Duodenal mucosa (tissue), 2 donors: ENCODE data around the gene GIPC2.
A peak's percentile ranks its signal among the peaks of the same experiment; 100 is the strongest.
"Not testable (repeated sequence)": the region's sequence is repeated elsewhere in the genome, so short reads cannot be mapped to it uniquely, and the experiment has no call there.

ENCODE experiments used
- H3K27ac ChIP-seq: one replicate; pipeline ENCODE4 v1.7.0; 2013; ENCODE audit warnings: low read depth, low read length
- H3K27me3 ChIP-seq, 2 donors: one replicate each; pipeline ENCODE4 v1.7.0; 2013; ENCODE audit warnings: low read length in 2 of 2, control low read depth in 1 of 2; ENCODE audit not compliant: insufficient read depth in 2 of 2, control insufficient read depth in 1 of 2
- H3K36me3 ChIP-seq, 2 donors: one replicate each; pipeline ENCODE4 v1.7.0; 2013; ENCODE audit warnings: low read length in 2 of 2, control low read depth in 1 of 2; ENCODE audit not compliant: insufficient read depth in 2 of 2, control insufficient read depth in 1 of 2
- H3K4me1 ChIP-seq, 2 donors: one replicate each; pipeline ENCODE4 v1.7.0; 2013; ENCODE audit warnings: low read length in 2 of 2, control low read depth in 1 of 2; ENCODE audit not compliant: insufficient read depth in 2 of 2, control insufficient read depth in 1 of 2
- H3K4me3 ChIP-seq, 2 donors: one replicate each; pipeline ENCODE4 v1.7.0; 2013; ENCODE audit warnings: low read length in 2 of 2, low read depth in 1 of 2
- H3K9ac ChIP-seq, 2 donors: one replicate each; pipeline ENCODE4 v1.7.0; 2013; ENCODE audit warnings: low read length in 2 of 2, low read depth in 1 of 2
- H3K9me3 ChIP-seq, 2 donors: one replicate each; pipeline ENCODE4 v1.7.0; 2013; ENCODE audit warnings: low read length in 2 of 2, control low read depth in 1 of 2; ENCODE audit not compliant: control insufficient read depth in 1 of 2

The GIPC2 gene

GRCh38 chr1:78061825-78062523 is 16.2 kb downstream of the GIPC2 start:
- H3K9ac ChIP-seq = no peak overlapping the region
- H3K27ac ChIP-seq = no peak overlapping the region

GRCh38 chr1:78064886-78065285 is 19.1 kb downstream of the GIPC2 start:
- not testable (repeated sequence) for H3K4me3 ChIP-seq, H3K27me3 ChIP-seq, H3K27ac ChIP-seq, H3K9me3 ChIP-seq, H3K36me3 ChIP-seq, H3K9ac ChIP-seq
- peaks cover 18 to 19% of the 10 kb centered on the region in 2 donors for H3K4me1 ChIP-seq

More at GRCh38 chr1:78061825-78062523, 16.2 kb downstream of the GIPC2 start:
- Histone ChIP-seq H3K27me3 (no peaks in the 10 kb centered on the region), H3K4me1 (peaks cover 6 to 8% of the 10 kb centered on the region in 2 donors), H3K9me3 (no peaks in the 10 kb centered on the region), H3K36me3 (no peaks in the 10 kb centered on the region), H3K4me3 (no peak overlapping the region)

- no peaks in the 10 kb centered on the region for H3K36me3 ChIP-seq
- no peaks in the 10 kb centered on the region for H3K9me3 ChIP-seq
- H3K9ac ChIP-seq = no peak overlapping the region
- no peaks in the 10 kb centered on the region for H3K27me3 ChIP-seq
- peaks cover 18 to 19% of the 10 kb centered on the region in 2 donors for H3K4me1 ChIP-seq
- H3K27ac ChIP-seq = no peak overlapping the region
- H3K4me3 ChIP-seq = peak overlapping the region in 1 of 2 donors; percentile 50
Observed at GRCh38 chr1:78068681-78069283, 23.0 kb downstream of the GIPC2 start.

- H3K36me3 ChIP-seq = no peaks in the 10 kb centered on the region
- no peaks in the 10 kb centered on the region for H3K9me3 ChIP-seq
- no peaks in the 10 kb centered on the region for H3K27me3 ChIP-seq
- H3K4me1 ChIP-seq = peaks cover 11 to 12% of the 10 kb centered on the region in 2 donors
- no peak overlapping the region for H3K27ac ChIP-seq
- no peak overlapping the region for H3K9ac ChIP-seq
- H3K4me3 ChIP-seq = no peak overlapping the region
Observed at GRCh38 chr1:78069784-78070183, 24.0 kb downstream of the GIPC2 start.

GRCh38 chr1:78070210-78070609 is 24.4 kb downstream of the GIPC2 start:
- H3K27ac ChIP-seq = no peak overlapping the region
- no peaks in the 10 kb centered on the region for H3K27me3 ChIP-seq
- H3K4me1 ChIP-seq = peaks cover 11 to 12% of the 10 kb centered on the region in 2 donors
- H3K36me3 ChIP-seq = no peaks in the 10 kb centered on the region
- H3K9me3 ChIP-seq = no peaks in the 10 kb centered on the region
- no peak overlapping the region for H3K4me3 ChIP-seq
- H3K9ac ChIP-seq = no peak overlapping the region

- H3K36me3 ChIP-seq = no peaks in the 10 kb centered on the region
- H3K4me3 ChIP-seq = no peak overlapping the region
- H3K9ac ChIP-seq = no peak overlapping the region
- H3K4me1 ChIP-seq = peaks cover 11 to 12% of the 10 kb centered on the region in 2 donors
- no peak overlapping the region for H3K27ac ChIP-seq
- no peaks in the 10 kb centered on the region for H3K9me3 ChIP-seq
- H3K27me3 ChIP-seq = no peaks in the 10 kb centered on the region
Observed at GRCh38 chr1:78070758-78071157, 25.0 kb downstream of the GIPC2 start.

- no peak overlapping the region for H3K27ac ChIP-seq
- no peak overlapping the region for H3K9ac ChIP-seq
- no peaks in the 10 kb centered on the region for H3K9me3 ChIP-seq
- H3K4me3 ChIP-seq = no peak overlapping the region
- H3K27me3 ChIP-seq = no peaks in the 10 kb centered on the region
- H3K36me3 ChIP-seq = no peaks in the 10 kb centered on the region
- H3K4me1 ChIP-seq = peaks cover 11 to 12% of the 10 kb centered on the region in 2 donors
Observed at GRCh38 chr1:78071696-78072095, 25.9 kb downstream of the GIPC2 start.

- Histone ChIP-seq H3K27ac (no peak overlapping the region), H3K4me3 (no peak overlapping the region), H3K9me3 (no peaks in the 10 kb centered on the region), H3K27me3 (no peaks in the 10 kb centered on the region), H3K36me3 (no peaks in the 10 kb centered on the region), H3K4me1 (peaks cover 11 to 12% of the 10 kb centered on the region in 2 donors), H3K9ac (no peak overlapping the region)
Observed at GRCh38 chr1:78072216-78072615, 26.4 kb downstream of the GIPC2 start.

- Histone ChIP-seq H3K9ac (no peak overlapping the region), H3K27me3 (no peaks in the 10 kb centered on the region), H3K27ac (no peak overlapping the region), H3K4me1 (peaks cover 5 to 8% of the 10 kb centered on the region in 2 donors), H3K4me3 (no peak overlapping the region), H3K9me3 (no peaks in the 10 kb centered on the region), H3K36me3 (no peaks in the 10 kb centered on the region)
Observed at GRCh38 chr1:78073441-78073840, 27.7 kb downstream of the GIPC2 start.

- Histone ChIP-seq H3K36me3 (no peaks in the 10 kb centered on the region), H3K4me3 (no peak overlapping the region), H3K27me3 (no peaks in the 10 kb centered on the region), H3K4me1 (peaks cover 8 to 9% of the 10 kb centered on the region in 2 donors), H3K27ac (no peak overlapping the region), H3K9me3 (no peaks in the 10 kb centered on the region), H3K9ac (no peak overlapping the region)
Observed at GRCh38 chr1:78075621-78076020, 29.9 kb downstream of the GIPC2 start.
